Coronary artery (tissue), 2 donors: ENCODE measurements around the gene TTC21B.

Experiments
- DNase-seq: peaks from one replicate; pipeline ENCODE4 v3.0.0-alpha.2; 2017; ENCODE audit warnings: low spot score
- H3K27ac ChIP-seq, 2 donors: fragments of 200-600 bp; sonication (generic); one replicate each; pipeline ENCODE4 v1.5.1; 2016 to 2019
- H3K4me3 ChIP-seq: fragments of 200-600 bp; sonication (generic); 2 replicates; pipeline ENCODE4 v1.5.1; 2016; ENCODE audit warnings: mild to moderate bottlenecking, moderate library complexity
- CTCF ChIP-seq: fragments of 200-600 bp; sonication (generic); IDR thresholded peaks from one replicate; pipeline ENCODE4 v1.5.1; 2019; ENCODE audit warnings: antibody characterized with exemption

The TTC21B gene

GRCh38 chr2:165952741-165953211 lies 800 bp downstream of the TTC21B start:
- no peak for DNase-seq
- TF ChIP-seq CTCF, result no peak
- Histone ChIP-seq H3K27ac (no peak overlapping the region), H3K4me3 (peak overlapping the region; percentile 96)

GRCh38 chr2:165952085-165952484 lies 1.5 kb downstream of the TTC21B start:
- H3K27ac ChIP-seq, result no peak overlapping the region
- no peak for DNase-seq
- H3K4me3 ChIP-seq, result peak overlapping the region; percentile 96
- TF ChIP-seq CTCF, result no peak

GRCh38 chr2:165950438-165950837 lies 3.1 kb downstream of the TTC21B start:
- H3K27ac ChIP-seq, result no peak overlapping the region
- no peak for DNase-seq
- no peak for TF ChIP-seq CTCF
- H3K4me3 ChIP-seq, result no peak overlapping the region

- Histone ChIP-seq H3K27ac (no peak overlapping the region), H3K4me3 (no peak overlapping the region)
- no peak for TF ChIP-seq CTCF
- no peak for DNase-seq
Observed at GRCh38 chr2:165941827-165942226, 11.7 kb downstream of the TTC21B start.

- Histone ChIP-seq H3K4me3 (no peak overlapping the region), H3K27ac (no peak overlapping the region)
- TF ChIP-seq CTCF, result no peak
- no peak for DNase-seq
Observed at GRCh38 chr2:165938237-165938636, 15.3 kb downstream of the TTC21B start.

- no peak for TF ChIP-seq CTCF
- no peak for DNase-seq
- no peak overlapping the region for H3K4me3 ChIP-seq
- H3K27ac ChIP-seq, result no peak overlapping the region
Observed at GRCh38 chr2:165933211-165933910, 20.2 kb downstream of the TTC21B start.

- DNase-seq, result no peak
- H3K4me3 ChIP-seq, result no peak overlapping the region
- H3K27ac ChIP-seq, result no peak overlapping the region
- TF ChIP-seq CTCF, result no peak
Observed at GRCh38 chr2:165927774-165928173, 25.8 kb downstream of the TTC21B start.
